ENCODE measurements around the gene CYB5RL.
"Not testable (repeated sequence)": the region's sequence is repeated elsewhere in the genome, so short reads cannot be mapped to it uniquely, and the experiment has no call there.

CYB5RL gene

GRCh38 chr1:54225986-54226559, 26.2 kb upstream of the CYB5RL start:
- DNase-seq: no peak

- no peak for DNase-seq
Observed at GRCh38 chr1:54225378-54225777, 25.5 kb upstream of the CYB5RL start.

GRCh38 chr1:54224233-54224632, 24.4 kb upstream of the CYB5RL start:
- no peak for DNase-seq

- DNase-seq: no peak
Observed at GRCh38 chr1:54223441-54224202, 23.8 kb upstream of the CYB5RL start.

- no peak for DNase-seq
Observed at GRCh38 chr1:54222711-54223110, 22.9 kb upstream of the CYB5RL start.

- DNase-seq: no peak
Observed at GRCh38 chr1:54221867-54222484, 22.1 kb upstream of the CYB5RL start.

- no peak for DNase-seq
Observed at GRCh38 chr1:54221113-54221834, 21.4 kb upstream of the CYB5RL start.

- DNase-seq: no peak
Observed at GRCh38 chr1:54220004-54220811, 20.4 kb upstream of the CYB5RL start.

- no peak for DNase-seq
Observed at GRCh38 chr1:54219688-54220003, 19.8 kb upstream of the CYB5RL start.

GRCh38 chr1:54218883-54219687, 19.3 kb upstream of the CYB5RL start:
- no peak for DNase-seq

GRCh38 chr1:54215523-54215922, 15.7 kb upstream of the CYB5RL start:
- no peak for DNase-seq

GRCh38 chr1:54212872-54213271, 13.0 kb upstream of the CYB5RL start:
- DNase-seq: no peak

GRCh38 chr1:54207896-54208295, 8.1 kb upstream of the CYB5RL start:
- DNase-seq: not testable (repeated sequence)

GRCh38 chr1:54207287-54207686, 7.5 kb upstream of the CYB5RL start:
- no peak for DNase-seq

GRCh38 chr1:54204199-54204598, 4.4 kb upstream of the CYB5RL start:
- no peak for DNase-seq

- no peak for DNase-seq
Observed at GRCh38 chr1:54200519-54200997, 728 bp upstream of the CYB5RL start.

GRCh38 chr1:54199151-54199764, 572 bp downstream of the CYB5RL start:
- DNase-seq: no peak

GRCh38 chr1:54193453-54193852, 6.4 kb downstream of the CYB5RL start:
- no peak for DNase-seq

- no peak for DNase-seq
Observed at GRCh38 chr1:54191525-54191924, 8.3 kb downstream of the CYB5RL start.

GRCh38 chr1:54190526-54190925, 9.3 kb downstream of the CYB5RL start:
- DNase-seq: no peak

- DNase-seq: no peak
Observed at GRCh38 chr1:54188291-54188690, 11.5 kb downstream of the CYB5RL start.
